Uterus (tissue), 4 donors: ENCODE measurements around the gene CPT1C. TPM values are rescaled to one million over a fixed set of nuclear protein-coding genes. Genes with fewer than 3 reads are reported as not detected.

Experiments used
- DNase-seq, 2 donors: peaks; one replicate each; pipeline ENCODE4 v3.0.0-alpha.2; 2019 to 2020
- H3K27ac ChIP-seq, 2 donors: fragments of 200-600 bp; sonication (generic); 1 replicate in 1 of 2; 2 replicates in 1 of 2; pipeline ENCODE4 v1.5.1; 2016 to 2018
- H3K27me3 ChIP-seq, 2 donors: fragments of 200-600 bp; sonication (generic); one replicate each; pipeline ENCODE4 v1.5.1; 2018 to 2019; ENCODE audit warnings: control low read depth in 1 of 2
- H3K36me3 ChIP-seq, 2 donors: fragments of 200-600 bp; sonication (generic); one replicate each; pipeline ENCODE4 v1.5.1; 2019; ENCODE audit warnings: control low read depth in 1 of 2
- H3K4me1 ChIP-seq, 2 donors: fragments of 200-600 bp; sonication (generic); one replicate each; pipeline ENCODE4 v1.5.1; 2018 to 2019; ENCODE audit warnings: control low read depth in 1 of 2
- H3K4me3 ChIP-seq, 2 donors: fragments of 200-600 bp; sonication (generic); 1 replicate in 1 of 2; 2 replicates in 1 of 2; pipeline ENCODE4 v1.5.1; 2018 to 2019; ENCODE audit warnings: mild to moderate bottlenecking in 1 of 2
- H3K9me3 ChIP-seq, 2 donors: fragments of 200-600 bp; sonication (generic); one replicate each; pipeline ENCODE4 v1.5.1; 2019; ENCODE audit warnings: control low read depth in 1 of 2
- CTCF ChIP-seq, 4 experiments: fragments of 200-600 bp in 2 of 4; fragments of 450-650 bp in 2 of 4; sonication (generic) in 2 of 4; IDR thresholded peaks; one replicate each; pipeline ENCODE4 v1.5.1; 2016 to 2019; ENCODE audit warnings: antibody characterized with exemption in 4 of 4, mild to moderate bottlenecking in 2 of 4, moderate library complexity in 1 of 4
- POLR2A ChIP-seq, 2 donors: fragments of 450-650 bp; IDR thresholded peaks; one replicate each; pipeline ENCODE4 v1.6.1; 2016; ENCODE audit warnings: antibody characterized with exemption in 2 of 2, mild to moderate bottlenecking in 1 of 2, moderate library complexity in 1 of 2
- intact Hi-C: fragments of 100-400 bp; cut with DNase I; formaldehyde crosslinking; loops from one replicate; pipeline ENCODE4 v1.15.1; 2023; ENCODE audit warnings: low total_unique reads
- total RNA-seq, 4 donors: library from RNA; depleted of rRNA in 3 of 4; stranded (reverse); fragments of >200 nt in 3 of 4; gene quantifications; one replicate each; pipeline versions ENCODE4 v1.1.0 to v1.2.4, GENCODE V29; 2014 to 2023
- donor health status: DM: yes; HTN: yes; CAD: no.

CPT1C gene
- total RNA-seq, 4 donors from 2014 or later: 1.5 to 26.6 (median 12.2) TPM

- intact Hi-C loops: no loop called here
- Histone ChIP-seq H3K4me3 (no peak overlapping the region), H3K27me3 (no peaks in the 10 kb centered on the region), H3K4me1 (peaks cover 0 to 7% of the 10 kb centered on the region in 2 donors), H3K27ac (peak overlapping the region in 1 of 2 donors; percentile 8), H3K36me3 (no peaks in the 10 kb centered on the region), H3K9me3 (no peaks in the 10 kb centered on the region)
- DNase-seq: no peak
- TF ChIP-seq CTCF (IDR thresholded peaks at IDR 0.05) (no peak), POLR2A (IDR thresholded peaks at IDR 0.05) (no peak)
These were observed 4.3 kb upstream of the CPT1C start for GRCh38 chr19:49686503-49687088.

DNA sequence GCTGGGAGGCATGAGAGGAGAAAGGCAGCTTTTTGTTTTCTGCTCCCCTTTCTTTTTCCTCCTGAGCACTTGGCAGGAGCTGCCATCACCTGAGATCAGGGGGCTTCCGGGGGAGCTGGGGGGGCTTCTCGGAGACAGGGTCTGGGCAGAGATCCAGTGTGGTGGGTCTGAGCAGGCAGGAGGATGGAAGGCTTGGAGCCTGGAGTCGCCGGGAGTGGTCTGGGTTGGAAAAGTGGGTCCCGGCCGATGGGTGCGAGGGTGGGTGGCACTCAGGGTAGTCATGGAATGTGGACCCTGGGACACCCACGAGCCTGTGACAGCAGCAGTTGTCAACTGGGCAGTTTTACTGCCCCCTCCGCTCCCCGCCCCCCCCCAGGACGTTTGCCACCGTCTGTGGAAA lies 3.8 kb upstream of the CPT1C start:
- no peak for DNase-seq
- intact Hi-C loops: no loop called here
- Histone ChIP-seq H3K27ac (peak overlapping the region in 1 of 2 donors; percentile 71), H3K4me3 (no peak overlapping the region), H3K4me1 (peaks cover 0 to 7% of the 10 kb centered on the region in 2 donors), H3K36me3 (no peaks in the 10 kb centered on the region), H3K9me3 (no peaks in the 10 kb centered on the region), H3K27me3 (no peaks in the 10 kb centered on the region)
- TF ChIP-seq POLR2A (IDR thresholded peaks at IDR 0.05): no peak

- DNase-seq: no peak
- TF ChIP-seq POLR2A (IDR thresholded peaks at IDR 0.05) (no peak), CTCF (IDR thresholded peaks at IDR 0.05) (no peak)
- no peak overlapping the region for H3K4me3 ChIP-seq
- no peaks in the 10 kb centered on the region for H3K9me3 ChIP-seq
- H3K36me3 ChIP-seq: no peaks in the 10 kb centered on the region
- peaks cover 0 to 7% of the 10 kb centered on the region in 2 donors for H3K4me1 ChIP-seq
- no peaks in the 10 kb centered on the region for H3K27me3 ChIP-seq
- intact Hi-C loops: no loop called here
- peak overlapping the region; percentile 9 to 71 for H3K27ac ChIP-seq
These were observed 3.2 kb upstream of the CPT1C start for GRCh38 chr19:49687566-49688316.

GRCh38 chr19:49688531-49689132 lies 2.3 kb upstream of the CPT1C start:
- no peaks in the 10 kb centered on the region for H3K27me3 ChIP-seq
- peaks cover 0 to 7% of the 10 kb centered on the region in 2 donors for H3K4me1 ChIP-seq
- TF ChIP-seq POLR2A (IDR thresholded peaks at IDR 0.05): no peak
- TF ChIP-seq CTCF (IDR thresholded peaks at IDR 0.05): no peak
- no peak overlapping the region for H3K4me3 ChIP-seq
- H3K27ac ChIP-seq: peak overlapping the region; percentile 71 to 77
- DNase-seq: no peak
- H3K36me3 ChIP-seq: no peaks in the 10 kb centered on the region
- intact Hi-C loops: no loop called here
- no peaks in the 10 kb centered on the region for H3K9me3 ChIP-seq

- intact Hi-C loops: no loop called here
- TF ChIP-seq CTCF (IDR thresholded peaks at IDR 0.05) (peak; percentile 39 to 64 (median 49)), POLR2A (IDR thresholded peaks at IDR 0.05) (no peak)
- peak in 1 of 2 donors; percentile 63 for DNase-seq
- Histone ChIP-seq H3K27ac (peak within 1 kb of the TSS; percentile 71 to 77), H3K9me3 (no peaks in the 10 kb centered on the region), H3K4me1 (peaks cover 0 to 7% of the 10 kb centered on the region in 2 donors), H3K4me3 (peak within 1 kb of the TSS; percentile 39 to 44), H3K36me3 (no peaks in the 10 kb centered on the region), H3K27me3 (no peaks in the 10 kb centered on the region)
These were observed 1.5 kb upstream of the CPT1C start, which contains the start of gene ADM5 for GRCh38 chr19:49689133-49690078. Gene ADM5 (plus strand): TSS chr19:49689594. CDS start chr19:49689838, 244 bp downstream.
